AG10803 (cell line): ENCODE measurements around the gene TMEM217.

Experiments
- DNase-seq: peaks from one replicate; pipeline ENCODE4 v3.0.0; 2010; ENCODE audit warnings: low read depth
- H3K4me3 ChIP-seq: 2 replicates; pipeline ENCODE4 v1.5.1; 2011; ENCODE audit warnings: mild to moderate bottlenecking, low read length, control low read depth
- TF ChIP-seq, protein P1 (sequence below): conservative IDR thresholded peaks from 2 replicates; pipeline ENCODE4 v1.5.1; 2011; ENCODE audit warnings: mild to moderate bottlenecking, low read length, control low read depth, inconsistent platforms

TMEM217 gene

GRCh38 chr6:37180075-37180474 lies 77.9 kb downstream of the TMEM217 start:
- TF ChIP-seq, protein P1, sequence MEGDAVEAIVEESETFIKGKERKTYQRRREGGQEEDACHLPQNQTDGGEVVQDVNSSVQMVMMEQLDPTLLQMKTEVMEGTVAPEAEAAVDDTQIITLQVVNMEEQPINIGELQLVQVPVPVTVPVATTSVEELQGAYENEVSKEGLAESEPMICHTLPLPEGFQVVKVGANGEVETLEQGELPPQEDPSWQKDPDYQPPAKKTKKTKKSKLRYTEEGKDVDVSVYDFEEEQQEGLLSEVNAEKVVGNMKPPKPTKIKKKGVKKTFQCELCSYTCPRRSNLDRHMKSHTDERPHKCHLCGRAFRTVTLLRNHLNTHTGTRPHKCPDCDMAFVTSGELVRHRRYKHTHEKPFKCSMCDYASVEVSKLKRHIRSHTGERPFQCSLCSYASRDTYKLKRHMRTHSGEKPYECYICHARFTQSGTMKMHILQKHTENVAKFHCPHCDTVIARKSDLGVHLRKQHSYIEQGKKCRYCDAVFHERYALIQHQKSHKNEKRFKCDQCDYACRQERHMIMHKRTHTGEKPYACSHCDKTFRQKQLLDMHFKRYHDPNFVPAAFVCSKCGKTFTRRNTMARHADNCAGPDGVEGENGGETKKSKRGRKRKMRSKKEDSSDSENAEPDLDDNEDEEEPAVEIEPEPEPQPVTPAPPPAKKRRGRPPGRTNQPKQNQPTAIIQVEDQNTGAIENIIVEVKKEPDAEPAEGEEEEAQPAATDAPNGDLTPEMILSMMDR, result no peak
- no peak for DNase-seq
- no peak overlapping the region for H3K4me3 ChIP-seq

- no peak for DNase-seq
- no peak overlapping the region for H3K4me3 ChIP-seq
- TF ChIP-seq, protein P1, result no peak
Measured at GRCh38 chr6:37177935-37178517, 79.9 kb downstream of the TMEM217 start.

- no peak for DNase-seq
- H3K4me3 ChIP-seq, result no peak overlapping the region
- TF ChIP-seq, protein P1, result no peak
Measured at GRCh38 chr6:37177077-37177934, 80.6 kb downstream of the TMEM217 start.

DNA sequence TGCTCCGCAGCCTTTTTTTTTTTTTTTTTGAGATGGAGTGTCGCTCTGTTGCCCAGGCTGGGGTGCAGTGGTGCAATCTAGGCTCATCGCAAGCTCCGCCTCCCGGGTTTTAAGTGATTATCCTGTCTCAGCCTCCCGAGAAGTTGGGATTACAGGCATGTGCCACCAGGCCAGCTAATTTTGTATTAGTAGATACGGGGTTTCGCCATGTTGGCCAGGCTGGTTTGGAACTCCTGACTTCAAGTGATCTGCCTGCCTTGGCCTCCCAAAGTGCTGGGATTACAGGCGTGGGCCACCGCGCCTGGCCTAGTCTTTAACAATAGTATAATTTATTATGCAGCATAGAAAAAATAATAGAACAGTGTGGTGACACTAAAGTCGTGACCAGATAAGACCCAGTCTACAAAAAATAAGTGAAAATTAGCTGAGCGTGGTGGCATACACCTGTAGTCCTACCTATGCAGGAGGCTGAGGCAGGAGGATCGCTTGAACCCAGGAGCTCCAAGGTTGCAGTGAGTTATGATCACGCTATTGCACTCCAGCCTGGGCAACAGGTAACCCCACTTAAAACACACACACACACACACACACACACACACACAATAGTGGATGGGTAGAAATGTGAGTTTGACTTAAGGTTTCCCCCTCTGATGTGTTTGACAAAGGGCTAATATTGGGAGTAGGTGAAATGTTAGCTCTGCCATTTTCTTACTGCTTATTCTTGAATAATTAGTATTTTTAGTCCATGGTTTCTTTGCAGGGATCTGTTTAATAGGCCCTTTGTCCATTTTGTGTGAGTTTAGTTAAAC lies 81.5 kb downstream of the TMEM217 start:
- TF ChIP-seq, protein P1, result no peak
- DNase-seq, result no peak
- no peak overlapping the region for H3K4me3 ChIP-seq

DNA sequence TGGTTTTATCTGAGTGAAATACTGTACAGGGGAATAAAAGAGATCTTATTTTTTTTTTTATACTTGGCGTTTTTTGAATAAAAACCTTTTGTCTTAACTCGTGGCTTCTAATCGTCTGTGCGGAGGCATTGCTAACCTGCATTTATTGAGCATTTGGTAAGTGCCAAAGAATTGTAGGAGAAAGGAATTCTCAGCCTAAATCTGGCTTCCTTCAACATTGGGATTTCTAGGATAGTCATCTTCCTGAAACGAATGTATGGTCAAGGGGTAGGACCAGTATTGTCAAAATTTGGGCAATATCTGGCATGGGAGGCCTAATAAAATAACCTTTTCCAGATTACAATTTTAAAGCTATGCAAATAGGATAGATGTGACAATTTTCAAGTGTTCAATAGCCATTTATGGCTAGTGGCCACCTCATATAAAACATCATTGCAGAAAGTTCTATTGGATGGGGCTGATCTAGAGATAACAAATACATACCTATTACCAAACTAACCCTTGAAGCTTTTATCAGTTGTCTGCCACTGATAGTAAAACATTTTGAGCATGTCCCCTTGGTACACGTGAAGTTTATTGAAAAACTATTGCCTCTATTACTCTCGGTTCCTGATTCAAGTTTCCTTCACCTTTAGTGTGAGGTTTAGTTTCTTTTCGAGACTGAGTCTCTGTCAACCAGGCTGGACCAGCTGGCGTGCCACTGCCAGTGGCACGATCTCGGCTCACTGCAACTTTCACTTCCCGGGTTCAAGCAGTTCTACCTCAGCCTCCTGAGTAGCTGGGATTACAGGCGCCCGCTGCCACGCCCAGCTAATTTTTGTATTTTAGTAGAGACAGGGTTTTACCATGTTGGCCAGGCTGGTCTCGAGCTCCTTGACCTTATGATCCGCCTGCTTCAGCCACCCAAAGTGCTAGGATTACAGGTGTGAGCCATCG lies 82.3 kb downstream of the TMEM217 start:
- DNase-seq, result no peak
- H3K4me3 ChIP-seq, result no peak overlapping the region
- TF ChIP-seq, protein P1, result no peak

DNA sequence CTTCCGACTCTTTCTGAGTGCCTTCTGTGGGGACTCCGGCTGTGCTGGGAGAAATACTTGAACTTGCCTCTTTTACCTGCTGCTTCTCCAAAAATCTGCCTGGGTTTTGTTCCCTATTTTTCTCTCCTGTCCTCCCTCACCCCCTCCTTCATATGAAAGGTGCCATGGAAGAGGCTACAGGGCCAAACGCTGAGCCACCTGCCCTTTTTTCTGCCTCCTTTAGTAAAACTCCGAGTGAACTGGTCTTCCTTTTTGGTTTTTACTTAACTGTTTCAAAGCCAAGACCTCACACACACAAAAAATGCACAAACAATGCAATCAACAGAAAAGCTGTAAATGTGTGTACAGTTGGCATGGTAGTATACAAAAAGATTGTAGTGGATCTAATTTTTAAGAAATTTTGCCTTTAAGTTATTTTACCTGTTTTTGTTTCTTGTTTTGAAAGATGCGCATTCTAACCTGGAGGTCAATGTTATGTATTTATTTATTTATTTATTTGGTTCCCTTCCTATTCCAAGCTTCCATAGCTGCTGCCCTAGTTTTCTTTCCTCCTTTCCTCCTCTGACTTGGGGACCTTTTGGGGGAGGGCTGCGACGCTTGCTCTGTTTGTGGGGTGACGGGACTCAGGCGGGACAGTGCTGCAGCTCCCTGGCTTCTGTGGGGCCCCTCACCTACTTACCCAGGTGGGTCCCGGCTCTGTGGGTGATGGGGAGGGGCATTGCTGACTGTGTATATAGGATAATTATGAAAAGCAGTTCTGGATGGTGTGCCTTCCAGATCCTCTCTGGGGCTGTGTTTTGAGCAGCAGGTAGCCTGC lies 83.2 kb downstream of the TMEM217 start:
- TF ChIP-seq, protein P1, result no peak
- H3K4me3 ChIP-seq, result no peak overlapping the region
- no peak for DNase-seq
